Fibroblast of lung (primary cell): Measurements from ENCODE around the gene DAPK3.

Experiments
- CTCF ChIP-seq, 2 donors: IDR thresholded peaks in 1 of 2; conservative IDR thresholded peaks in 1 of 2; 1 replicate in 1 of 2; 2 replicates in 1 of 2; pipeline ENCODE4 v1.5.1; 2011 to 2012; ENCODE audit warnings: low read length in 2 of 2, control low read depth in 1 of 2, inconsistent platforms in 1 of 2, low read depth in 1 of 2, mild to moderate bottlenecking in 1 of 2
- EZH2 ChIP-seq: IDR thresholded peaks from 2 replicates; pipeline ENCODE4 v1.5.1; 2012; ENCODE audit warnings: low read length, control low read depth, mild to moderate bottlenecking; ENCODE audit errors: missing control alignments

GRCh38 chr19:3955688-3956087 lies 15.2 kb downstream of the DAPK3 start:
- TF ChIP-seq CTCF (conservative IDR thresholded peaks at IDR 0.05 in 1 of 2, IDR thresholded peaks at IDR 0.05 in 1 of 2; ENCODE audit: low read depth in 1 of 2, low read length in 2 of 2), result no peak
- no peak for TF ChIP-seq EZH2
